ENCODE results near the gene PCDH9. TPM values are rescaled to one million over a fixed set of nuclear protein-coding genes. Genes with fewer than 3 reads are reported as not detected.

The PCDH9 gene
- total RNA-seq, 2 experiments from 2014 or later = 0.14 to 0.21 TPM

DNA sequence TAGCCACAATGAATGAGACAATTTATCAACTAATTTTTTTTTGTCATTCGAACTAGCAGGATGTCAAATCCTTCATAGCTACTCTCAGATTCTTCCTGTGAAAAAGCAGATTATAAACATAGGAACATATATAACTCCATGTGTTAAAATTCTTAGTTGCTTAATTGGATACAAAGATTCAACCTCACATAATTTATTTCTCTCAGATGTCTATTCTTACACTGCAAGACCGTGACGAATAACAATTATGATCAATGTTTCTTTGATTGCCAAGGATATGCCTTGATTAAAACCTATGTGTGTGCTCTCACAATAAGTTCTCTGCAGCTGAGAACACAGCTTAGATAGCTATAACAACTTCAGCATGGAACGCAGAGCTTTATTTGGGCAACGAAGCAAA is 872.7 kb downstream of the PCDH9 start:
- ChIA-PET CTCF (no interaction called here), POLR2A (no interaction called here)
- DNase-seq (no peak), ATAC-seq (no peak)
- Mint-ChIP-seq H3K4me1 (no peaks in the 10 kb centered on the region), H3K9me3 (ENCODE audit: low read depth) (no peaks in the 10 kb centered on the region), H3K36me3 (ENCODE audit: low read depth) (no peaks in the 10 kb centered on the region), H3K27me3 (no peaks in the 10 kb centered on the region), H3K27ac (no peak overlapping the region), H3K4me3 (no peak overlapping the region)
- intact Hi-C loops (cut with DNase I, micrococcal nuclease) = no loop called here

DNA sequence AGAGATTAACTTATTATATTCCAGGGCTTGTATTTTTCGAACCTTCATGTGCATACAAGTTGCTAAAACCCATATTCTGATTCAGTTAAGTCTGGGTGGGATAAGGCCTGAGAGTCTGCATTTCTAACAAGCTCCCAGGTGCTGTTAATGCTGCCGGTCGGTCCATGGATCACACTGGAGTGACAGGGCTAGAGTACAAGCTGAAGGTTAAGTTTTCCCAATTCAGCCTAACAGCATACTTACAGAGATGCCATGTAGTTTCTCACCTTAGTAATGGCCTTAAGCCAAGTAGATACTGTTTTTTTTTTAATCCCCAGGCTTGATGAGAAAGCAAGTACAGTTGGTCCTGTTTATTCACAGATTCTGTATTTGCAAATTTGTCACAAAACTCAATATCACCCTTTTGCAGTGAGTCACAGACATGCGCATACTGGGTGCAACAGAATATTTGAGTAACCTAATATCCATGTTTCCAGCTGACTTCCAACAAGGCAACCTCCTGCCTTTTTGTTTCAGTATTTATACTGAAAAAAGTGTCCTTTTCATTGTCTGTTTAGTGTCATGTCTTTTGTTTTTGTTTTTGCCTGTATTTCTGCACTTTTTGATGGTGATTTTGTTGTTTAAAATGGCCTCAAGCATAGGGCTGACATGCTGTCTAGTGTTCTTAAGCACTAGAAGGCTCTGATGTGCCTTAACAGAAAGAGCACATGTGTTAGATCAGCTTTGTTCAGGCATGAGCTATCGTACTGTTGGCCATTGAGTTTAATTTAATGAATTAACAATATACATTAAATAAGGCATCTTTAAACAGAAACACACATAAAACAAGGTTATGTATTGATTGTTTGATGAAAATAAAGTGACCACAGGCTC is 875.0 kb downstream of the PCDH9 start:
- intact Hi-C loops (cut with DNase I, micrococcal nuclease) = no loop called here
- no peak overlapping the region for H3K4me3 Mint-ChIP-seq
- no peak overlapping the region for H3K27ac Mint-ChIP-seq
- DNase-seq (no peak), ATAC-seq (no peak)
- H3K9me3 Mint-ChIP-seq (ENCODE audit: low read depth) = no peaks in the 10 kb centered on the region
- no peaks in the 10 kb centered on the region for H3K27me3 Mint-ChIP-seq
- H3K36me3 Mint-ChIP-seq (ENCODE audit: low read depth) = no peaks in the 10 kb centered on the region
- CTCF ChIA-PET = interaction anchor here (0.7 kb wide), 1 partner anchor 420 kb away, joined by 4 read pairs; no protein-coding TSS in a partner anchor
- H3K4me1 Mint-ChIP-seq = no peaks in the 10 kb centered on the region
- POLR2A ChIA-PET = no interaction called here

GRCh38 chr13:66353664-66354063 is 876.5 kb downstream of the PCDH9 start:
- DNase-seq (no peak), ATAC-seq (no peak)
- intact Hi-C loops (cut with DNase I, micrococcal nuclease) = no loop called here
- no peaks in the 10 kb centered on the region for H3K36me3 Mint-ChIP-seq (ENCODE audit: low read depth)
- H3K27me3 Mint-ChIP-seq = no peaks in the 10 kb centered on the region
- no peaks in the 10 kb centered on the region for H3K4me1 Mint-ChIP-seq
- POLR2A ChIA-PET = no interaction called here
- H3K9me3 Mint-ChIP-seq (ENCODE audit: low read depth) = no peaks in the 10 kb centered on the region
- H3K27ac Mint-ChIP-seq = no peak overlapping the region
- CTCF ChIA-PET = no interaction called here
- H3K4me3 Mint-ChIP-seq = no peak overlapping the region

DNA sequence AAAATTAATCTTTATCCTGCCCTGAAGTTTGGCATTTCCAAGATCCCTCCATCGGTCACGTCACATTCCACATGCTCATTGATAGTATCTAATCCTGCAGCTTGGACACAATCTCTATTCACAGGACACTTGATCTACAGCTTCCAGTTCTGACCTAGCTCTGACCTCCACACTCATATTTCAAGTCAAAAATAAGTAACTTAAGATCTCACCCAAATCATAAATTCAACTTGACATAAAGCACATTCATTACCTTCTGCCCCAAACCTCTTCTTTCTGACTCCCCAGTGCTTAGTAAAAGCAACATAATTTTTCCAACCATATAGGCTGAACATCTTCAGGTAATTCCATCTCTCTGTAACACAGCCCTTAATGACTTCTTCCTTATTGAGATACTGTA is 880.2 kb downstream of the PCDH9 start:
- Mint-ChIP-seq H3K36me3 (ENCODE audit: low read depth) (no peaks in the 10 kb centered on the region), H3K4me1 (no peaks in the 10 kb centered on the region), H3K4me3 (no peak overlapping the region), H3K27me3 (no peaks in the 10 kb centered on the region), H3K27ac (no peak overlapping the region), H3K9me3 (ENCODE audit: low read depth) (peaks cover 2% of the 10 kb centered on the region)
- POLR2A ChIA-PET = no interaction called here
- intact Hi-C loops (cut with DNase I, micrococcal nuclease) = no loop called here
- CTCF ChIA-PET = no interaction called here
- ATAC-seq = no peak
- DNase-seq = no peak

DNA sequence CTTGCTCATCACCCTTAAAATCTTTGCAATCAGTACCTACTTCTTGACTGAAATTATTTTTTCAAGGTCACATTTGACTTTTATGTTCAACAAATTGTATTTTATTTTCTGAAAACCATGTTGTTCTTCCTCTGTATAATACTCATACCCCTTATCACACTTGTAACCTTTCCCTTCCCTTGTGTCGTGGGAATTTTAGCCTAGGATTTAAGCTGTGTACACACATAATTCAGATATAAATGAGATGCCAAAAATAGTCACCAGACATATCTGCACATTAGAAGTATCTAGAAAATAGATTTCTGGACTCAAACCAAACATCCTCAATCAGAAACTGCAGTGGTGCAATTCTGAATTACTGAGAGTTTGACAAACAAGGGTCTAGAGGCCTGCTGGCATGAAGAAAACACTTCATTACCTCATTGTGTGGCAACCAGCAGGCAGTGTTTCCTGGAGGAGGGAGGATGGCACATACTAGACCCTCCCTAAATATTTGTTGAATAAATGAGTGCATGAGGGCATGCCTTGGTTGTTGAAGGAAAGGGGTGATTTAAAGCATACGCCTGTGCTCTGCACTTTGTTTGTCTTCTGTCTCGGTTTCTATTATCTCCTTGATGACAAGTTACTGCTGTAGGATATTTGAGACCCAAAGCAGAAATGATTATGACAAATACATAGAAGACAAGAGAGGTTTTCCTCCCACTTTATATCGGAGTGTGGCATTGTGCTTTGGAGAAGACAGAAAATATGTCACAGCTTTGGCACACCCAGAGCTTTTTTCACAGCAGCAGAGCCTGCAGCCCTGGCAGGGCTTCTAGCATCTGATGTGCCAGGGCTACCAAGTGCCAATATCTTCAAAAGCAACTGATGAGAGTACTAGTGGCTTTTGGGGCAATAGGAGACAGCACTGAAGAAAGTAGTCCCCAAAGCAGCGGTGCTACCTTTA is 881.1 kb downstream of the PCDH9 start:
- POLR2A ChIA-PET = no interaction called here
- H3K36me3 Mint-ChIP-seq (ENCODE audit: low read depth) = no peaks in the 10 kb centered on the region
- DNase-seq (no peak), ATAC-seq (no peak)
- H3K4me3 Mint-ChIP-seq = no peak overlapping the region
- CTCF ChIA-PET = no interaction called here
- H3K9me3 Mint-ChIP-seq (ENCODE audit: low read depth) = peaks cover 2% of the 10 kb centered on the region
- no peak overlapping the region for H3K27ac Mint-ChIP-seq
- no peaks in the 10 kb centered on the region for H3K27me3 Mint-ChIP-seq
- intact Hi-C loops (cut with DNase I, micrococcal nuclease) = no loop called here
- H3K4me1 Mint-ChIP-seq = no peaks in the 10 kb centered on the region

DNA sequence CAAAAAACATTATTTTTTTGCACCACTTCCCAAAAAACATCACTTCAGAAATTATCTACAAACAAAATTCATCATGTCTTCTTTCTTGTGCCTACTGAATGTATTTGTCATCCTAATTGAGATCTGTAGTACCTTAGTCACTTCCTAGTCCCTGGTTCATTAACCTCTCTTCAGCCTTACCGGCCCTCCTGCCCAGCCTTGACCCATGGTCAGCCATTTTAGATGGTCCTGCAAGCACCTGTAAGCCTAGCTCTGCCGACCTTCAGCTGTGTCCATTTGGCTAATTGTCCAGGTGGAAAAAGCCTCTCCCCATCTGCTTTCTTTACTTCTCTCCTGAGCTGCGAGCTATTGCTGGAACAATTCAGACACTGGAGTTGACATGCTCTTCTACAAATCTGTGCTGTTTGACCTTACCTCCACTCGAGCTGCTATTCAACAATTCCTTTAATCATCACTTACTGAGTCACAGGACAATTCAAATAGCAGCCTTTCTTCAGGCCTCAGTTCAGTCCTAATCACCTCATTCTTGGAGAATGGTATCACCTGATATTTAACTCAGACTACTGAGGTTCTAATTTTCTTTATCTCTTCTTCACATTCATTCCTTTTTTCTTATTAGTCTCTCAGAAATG is 882.5 kb downstream of the PCDH9 start:
- POLR2A ChIA-PET = no interaction called here
- Mint-ChIP-seq H3K27ac (no peak overlapping the region), H3K27me3 (no peaks in the 10 kb centered on the region), H3K9me3 (ENCODE audit: low read depth) (peaks cover 2% of the 10 kb centered on the region), H3K4me1 (no peaks in the 10 kb centered on the region), H3K4me3 (no peak overlapping the region), H3K36me3 (ENCODE audit: low read depth) (no peaks in the 10 kb centered on the region)
- CTCF ChIA-PET = no interaction called here
- ATAC-seq = no peak
- intact Hi-C loops (cut with DNase I, micrococcal nuclease) = no loop called here
- no peak for DNase-seq

DNA sequence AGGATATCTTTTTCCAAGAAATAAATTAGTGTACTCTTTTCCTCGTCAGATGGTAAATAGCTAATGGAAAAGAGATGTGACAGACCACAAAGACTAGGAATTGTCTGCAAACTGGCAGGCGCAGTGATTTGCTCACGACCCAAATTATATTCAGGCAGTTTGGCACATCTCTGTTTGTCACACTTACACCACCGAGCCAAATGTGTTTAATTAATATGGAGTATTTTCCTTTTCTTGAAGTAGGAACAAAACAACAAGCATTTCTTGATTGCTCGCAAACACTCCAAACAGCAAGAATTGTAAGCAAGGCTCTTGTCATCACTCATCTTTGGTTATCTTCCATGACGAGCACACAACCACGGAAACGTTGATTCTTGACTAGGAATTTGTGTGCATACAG is 884.2 kb downstream of the PCDH9 start:
- Mint-ChIP-seq H3K36me3 (ENCODE audit: low read depth) (no peaks in the 10 kb centered on the region), H3K4me1 (no peaks in the 10 kb centered on the region), H3K27ac (no peak overlapping the region), H3K27me3 (no peaks in the 10 kb centered on the region), H3K9me3 (ENCODE audit: low read depth) (peaks cover 2% of the 10 kb centered on the region), H3K4me3 (no peak overlapping the region)
- ChIA-PET CTCF (interaction anchor here (1.0 kb wide), 1 partner anchor 10 kb away, joined by 3 read pairs; no protein-coding TSS in a partner anchor), POLR2A (no interaction called here)
- DNase-seq = no peak
- intact Hi-C loops (cut with DNase I, micrococcal nuclease) = no loop called here
- ATAC-seq = no peak

DNA sequence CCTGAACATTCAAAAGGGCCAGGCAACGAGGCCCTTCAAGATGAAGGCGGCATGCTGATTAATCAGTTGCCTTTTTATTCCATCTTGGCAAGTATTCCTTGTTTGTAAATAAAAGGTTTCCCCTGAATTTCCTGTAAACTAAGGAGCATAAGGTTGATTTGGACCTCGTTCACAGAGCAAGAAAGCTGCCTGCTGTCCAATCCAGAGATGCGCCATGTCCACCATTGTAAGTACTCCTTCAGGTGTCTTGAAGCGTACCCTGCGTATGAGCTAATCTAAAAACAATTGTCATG is 884.7 kb downstream of the PCDH9 start:
- ChIA-PET CTCF (no interaction called here), POLR2A (no interaction called here)
- intact Hi-C loops (cut with DNase I, micrococcal nuclease) = no loop called here
- ATAC-seq (no peak), DNase-seq (no peak)
- Mint-ChIP-seq H3K27me3 (no peaks in the 10 kb centered on the region), H3K9me3 (ENCODE audit: low read depth) (peaks cover 2% of the 10 kb centered on the region), H3K27ac (no peak overlapping the region), H3K36me3 (ENCODE audit: low read depth) (no peaks in the 10 kb centered on the region), H3K4me1 (no peaks in the 10 kb centered on the region), H3K4me3 (no peak overlapping the region)

DNA sequence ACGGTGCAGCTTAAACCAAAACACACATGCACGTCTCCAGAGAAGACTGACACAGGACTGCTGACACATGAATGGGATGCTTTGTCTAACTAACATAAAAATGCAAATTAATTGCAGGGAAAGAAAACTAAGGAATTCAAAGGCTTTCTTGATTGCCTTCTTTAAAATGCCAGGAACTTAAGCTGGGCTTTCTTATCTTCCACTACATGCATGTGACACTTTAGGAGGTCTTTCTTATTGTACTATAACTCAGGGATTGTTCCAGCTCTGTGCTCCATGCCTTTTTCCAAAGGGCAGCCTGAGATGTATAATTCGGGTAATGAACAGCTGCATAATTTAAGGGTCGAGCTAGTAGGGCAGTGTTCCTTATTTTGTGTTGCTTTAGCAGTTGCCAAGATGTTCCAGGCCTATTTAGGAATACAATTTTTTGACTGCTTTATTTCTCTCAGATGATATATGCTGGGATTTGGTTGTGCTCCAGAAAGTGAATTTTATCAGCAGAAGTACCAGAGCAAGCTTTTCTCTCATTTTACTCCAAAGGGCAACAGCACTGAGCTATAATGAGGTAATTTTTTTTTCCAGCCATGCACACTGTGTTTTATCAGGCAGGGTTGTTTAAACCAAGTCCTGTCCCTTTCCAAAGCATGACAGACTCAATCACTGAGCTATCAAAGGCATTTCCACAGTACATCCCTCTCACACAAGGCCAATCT is 885.2 kb downstream of the PCDH9 start:
- ChIA-PET CTCF (no interaction called here), POLR2A (no interaction called here)
- no peaks in the 10 kb centered on the region for H3K4me1 Mint-ChIP-seq
- no peak overlapping the region for H3K4me3 Mint-ChIP-seq
- no peaks in the 10 kb centered on the region for H3K27me3 Mint-ChIP-seq
- intact Hi-C loops (cut with DNase I, micrococcal nuclease) = no loop called here
- H3K27ac Mint-ChIP-seq = no peak overlapping the region
- ATAC-seq (no peak), DNase-seq (no peak)
- H3K9me3 Mint-ChIP-seq (ENCODE audit: low read depth) = peaks cover 2% of the 10 kb centered on the region
- H3K36me3 Mint-ChIP-seq (ENCODE audit: low read depth) = no peaks in the 10 kb centered on the region

DNA sequence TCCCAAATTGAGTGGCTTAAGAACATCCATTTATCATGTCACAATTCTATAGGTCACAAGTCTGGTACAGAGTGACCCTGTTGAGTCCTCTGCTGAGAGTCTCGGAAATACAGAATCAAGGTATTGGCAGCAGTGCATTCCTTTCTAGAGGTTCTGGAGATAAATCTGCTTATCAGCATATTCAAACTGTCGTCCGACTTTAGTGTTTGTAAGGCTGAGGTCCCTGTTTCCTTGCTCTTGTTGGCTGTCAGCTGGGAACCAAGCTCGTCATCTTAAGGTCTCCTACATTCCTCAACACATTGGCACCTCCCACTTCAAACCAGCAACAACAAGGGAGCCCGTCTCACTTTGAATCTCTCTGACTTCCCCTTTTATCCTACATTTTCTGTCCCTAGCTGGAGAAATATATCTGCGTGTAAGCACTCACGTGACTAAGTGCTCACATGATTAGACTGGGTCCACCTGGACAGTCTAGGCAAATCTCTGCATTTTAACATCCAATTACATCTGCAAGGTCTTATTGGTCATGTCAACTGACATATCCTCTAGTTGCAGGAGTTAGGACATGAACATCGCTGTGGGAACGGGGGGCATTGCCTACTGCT is 886.8 kb downstream of the PCDH9 start:
- Mint-ChIP-seq H3K27me3 (no peaks in the 10 kb centered on the region), H3K4me3 (no peak overlapping the region), H3K27ac (no peak overlapping the region), H3K9me3 (ENCODE audit: low read depth) (peaks cover 2% of the 10 kb centered on the region), H3K36me3 (ENCODE audit: low read depth) (no peaks in the 10 kb centered on the region), H3K4me1 (no peaks in the 10 kb centered on the region)
- intact Hi-C loops (cut with DNase I, micrococcal nuclease) = no loop called here
- DNase-seq (no peak), ATAC-seq (no peak)
- CTCF ChIA-PET = no interaction called here
- POLR2A ChIA-PET = no interaction called here

- intact Hi-C loops (cut with DNase I, micrococcal nuclease) = no loop called here
- Mint-ChIP-seq H3K4me1 (no peaks in the 10 kb centered on the region), H3K4me3 (no peak overlapping the region), H3K27me3 (no peaks in the 10 kb centered on the region), H3K36me3 (ENCODE audit: low read depth) (no peaks in the 10 kb centered on the region), H3K27ac (no peak overlapping the region), H3K9me3 (ENCODE audit: low read depth) (no peaks in the 10 kb centered on the region)
- POLR2A ChIA-PET = no interaction called here
- CTCF ChIA-PET = no interaction called here
- DNase-seq (no peak), ATAC-seq (no peak)
Observed at GRCh38 chr13:66341635-66342377, 888.3 kb downstream of the PCDH9 start.
